PC-9 (cell line): Measurements from ENCODE around the gene PTPN21. TPM values are rescaled to one million over a fixed set of nuclear protein-coding genes. Genes with fewer than 3 reads are reported as not detected.
A peak's percentile ranks its signal among the peaks of the same experiment; 100 is the strongest.

Source experiments
- BruUV-seq: library from RNA; stranded (reverse); fragments of 400-500 nt; replicated peaks from 2 replicates; lab custom pipeline; 2021; lab: Mats Ljungman, UMichigan
- CTCF ChIA-PET: fragments of 300-600 bp; sonication (Branson Sonifier 250); formaldehyde crosslinking; loops from one replicate; lab custom pipeline; 2022; ENCODE audit warnings: antibody characterized with exemption; lab: Charles Lee
- POLR2A ChIA-PET: fragments of 300-600 bp; sonication (Branson Sonifier 250); formaldehyde crosslinking; loops from one replicate; lab custom pipeline; 2022; ENCODE audit warnings: antibody characterized with exemption; ENCODE audit not compliant: unreplicated experiment; lab: Charles Lee
- DNase-seq, 2 experiments: peaks; one replicate each; pipeline versions ENCODE4 v3.0.0 to v3.0.0-alpha.2; 2015 to 2022; ENCODE audit warnings: mixed read lengths in 1 of 2
- H2AFZ ChIP-seq: fragments of 200-600 bp; sonication (generic); 2 replicates; pipeline ENCODE4 v1.8.1; 2017; ENCODE audit warnings: antibody characterized with exemption
- H3F3A ChIP-seq: fragments of 200-600 bp; sonication (generic); 2 replicates; pipeline ENCODE4 v1.8.1; 2017; ENCODE audit warnings: antibody characterized with exemption, mild to moderate bottlenecking, low read depth; ENCODE audit not compliant: insufficient read depth
- H3K27ac ChIP-seq: fragments of 200-600 bp; sonication (generic); 2 replicates; pipeline ENCODE4 v1.6.1; 2016; ENCODE audit warnings: mixed run types
- H3K27me3 ChIP-seq: fragments of 200-600 bp; sonication (generic); 2 replicates; pipeline ENCODE4 v1.6.1; 2016; ENCODE audit warnings: low read depth, mixed run types; ENCODE audit not compliant: insufficient read depth
- H3K36me3 ChIP-seq: fragments of 200-600 bp; sonication (generic); 2 replicates; pipeline ENCODE4 v1.6.1; 2016; ENCODE audit warnings: low read depth, mixed run types
- H3K4me1 ChIP-seq: fragments of 200-600 bp; sonication (generic); replicated peaks from 2 replicates; pipeline ENCODE4 v1.6.1; 2016; ENCODE audit warnings: mixed run types; ENCODE audit not compliant: insufficient read depth
- H3K4me2 ChIP-seq: fragments of 200-600 bp; sonication (generic); 2 replicates; pipeline ENCODE4 v1.6.1; 2017; ENCODE audit warnings: mixed run types
- H3K4me3 ChIP-seq: fragments of 200-600 bp; sonication (generic); 2 replicates; pipeline ENCODE4 v1.6.1; 2016; ENCODE audit warnings: mixed run types
- H3K79me2 ChIP-seq: fragments of 200-600 bp; sonication (generic); 2 replicates; pipeline ENCODE4 v1.6.1; 2017; ENCODE audit warnings: low read depth, mixed run types
- H3K9me2 ChIP-seq: fragments of 200-600 bp; sonication (generic); 2 replicates; pipeline ENCODE4 v1.8.1; 2017; ENCODE audit warnings: mild to moderate bottlenecking; ENCODE audit not compliant: insufficient read depth
- H3K9me3 ChIP-seq: fragments of 200-600 bp; sonication (generic); 2 replicates; pipeline ENCODE4 v1.8.1; 2016; ENCODE audit warnings: low read depth; ENCODE audit not compliant: insufficient read depth
- H4K20me1 ChIP-seq: fragments of 200-600 bp; sonication (generic); 2 replicates; pipeline ENCODE4 v1.8.1; 2017; ENCODE audit not compliant: insufficient read depth
- CTCF ChIP-seq: fragments of 200-600 bp; sonication (generic); conservative IDR thresholded peaks from 2 replicates; pipeline ENCODE4 v1.6.1; 2017; ENCODE audit warnings: mixed run types, antibody characterized with exemption, mild to moderate bottlenecking, moderate library complexity
- EZH2 ChIP-seq: fragments of 200-600 bp; sonication (generic); IDR thresholded peaks from 2 replicates; pipeline ENCODE4 v1.8.0; 2017; ENCODE audit warnings: antibody characterized with exemption, low read depth
- intact Hi-C: fragments of 100-400 bp; cut with micrococcal nuclease; formaldehyde crosslinking; loops from one replicate; pipeline ENCODE4 v1.10.0; 2022; ENCODE audit not compliant: unreplicated experiment
- total RNA-seq: library from RNA; stranded (reverse); gene quantifications from 2 replicates; pipeline ENCODE4 v1.2.3, GENCODE V29; 2021

Gene PTPN21
- total RNA-seq, 1 experiment from 2014 or later = 4.0 TPM

GRCh38 chr14:88522393-88522792 is 32.4 kb downstream of the PTPN21 start:
- TF ChIP-seq CTCF (no peak), EZH2 (no peak)
- BruUV-seq = no TSS peak
- intact Hi-C loops = no loop called here
- Histone ChIP-seq H3K4me3 (no peak overlapping the region), H4K20me1 (no peaks in the 10 kb centered on the region), H3K36me3 (no peaks in the 10 kb centered on the region), H3K27me3 (no peaks in the 10 kb centered on the region), H3F3A (no peaks in the 10 kb centered on the region), H3K9me3 (no peaks in the 10 kb centered on the region), H3K4me2 (no peak overlapping the region), H2AFZ (no peak overlapping the region), H3K27ac (no peak overlapping the region), H3K9me2 (no peaks in the 10 kb centered on the region), H3K4me1 (peaks cover 5% of the 10 kb centered on the region; the same call in 1 of the 2 replicates), H3K79me2 (no peaks in the 10 kb centered on the region)
- no peak for DNase-seq
- POLR2A ChIA-PET = no interaction called here
- CTCF ChIA-PET = no interaction called here

GRCh38 chr14:88521818-88522217 is 33.0 kb downstream of the PTPN21 start:
- Histone ChIP-seq H3K36me3 (no peaks in the 10 kb centered on the region), H3K79me2 (no peaks in the 10 kb centered on the region), H3K4me2 (no peak overlapping the region), H3K27ac (no peak overlapping the region), H3K9me3 (no peaks in the 10 kb centered on the region), H3K9me2 (no peaks in the 10 kb centered on the region), H3K4me1 (peaks cover 5% of the 10 kb centered on the region; the same call in 1 of the 2 replicates), H3K27me3 (no peaks in the 10 kb centered on the region), H3K4me3 (no peak overlapping the region), H4K20me1 (no peaks in the 10 kb centered on the region), H3F3A (no peaks in the 10 kb centered on the region), H2AFZ (no peak overlapping the region)
- DNase-seq = peak in 1 of 2 experiments; percentile 35
- BruUV-seq = no TSS peak
- TF ChIP-seq CTCF = no peak
- no peak for TF ChIP-seq EZH2
- intact Hi-C loops = no loop called here
- CTCF ChIA-PET = no interaction called here
- POLR2A ChIA-PET = no interaction called here

- TF ChIP-seq CTCF (no peak), EZH2 (no peak)
- ChIA-PET CTCF (no interaction called here), POLR2A (no interaction called here)
- Histone ChIP-seq H3K27ac (no peak overlapping the region), H2AFZ (no peak overlapping the region), H3K9me3 (no peaks in the 10 kb centered on the region), H3F3A (no peaks in the 10 kb centered on the region), H3K36me3 (no peaks in the 10 kb centered on the region), H3K9me2 (no peaks in the 10 kb centered on the region), H3K27me3 (no peaks in the 10 kb centered on the region), H3K79me2 (no peaks in the 10 kb centered on the region), H3K4me2 (no peak overlapping the region), H3K4me1 (peaks cover 5% of the 10 kb centered on the region; the same call in 1 of the 2 replicates), H3K4me3 (no peak overlapping the region), H4K20me1 (no peaks in the 10 kb centered on the region)
- BruUV-seq = no TSS peak
- intact Hi-C loops = no loop called here
- DNase-seq = no peak
Measured at GRCh38 chr14:88519907-88520306, 34.9 kb downstream of the PTPN21 start.
